Liver (tissue), 3 donors: ENCODE data around the gene OTUD3.

Source experiments
- HNF4A ChIP-seq, 2 donors: conservative IDR thresholded peaks; 2 replicates each; pipeline ENCODE4 v1.6.1; 2016; ENCODE audit warnings: antibody characterized with exemption in 2 of 2, mild to moderate bottlenecking in 2 of 2
- JUND ChIP-seq, 2 donors: IDR thresholded peaks; 2 replicates each; pipeline ENCODE4 v1.6.1; 2016; ENCODE audit warnings: antibody characterized with exemption in 2 of 2
- RAD21 ChIP-seq, 2 donors: IDR thresholded peaks; 2 replicates each; pipeline ENCODE4 v1.6.1; 2016; ENCODE audit warnings: antibody characterized with exemption in 2 of 2, mild to moderate bottlenecking in 2 of 2
- RXRA ChIP-seq, 2 donors: IDR thresholded peaks; 2 replicates each; pipeline ENCODE4 v1.6.1; 2017 to 2018; ENCODE audit warnings: antibody characterized with exemption in 2 of 2, mild to moderate bottlenecking in 1 of 2
- SP1 ChIP-seq: IDR thresholded peaks from 2 replicates; pipeline ENCODE4 v1.6.1; 2018; ENCODE audit warnings: antibody characterized with exemption, mild to moderate bottlenecking
- YY1 ChIP-seq: IDR thresholded peaks from 2 replicates; pipeline ENCODE4 v1.6.1; 2016; ENCODE audit warnings: antibody characterized with exemption, mild to moderate bottlenecking
- TF ChIP-seq, protein P1 (sequence below): fragments of 150-350 bp; IDR thresholded peaks from 2 replicates; pipeline ENCODE4 v1.5.1; 2017; ENCODE audit warnings: improper control_type of control experiment, low read depth, low read length; ENCODE audit not compliant: missing input control
- TF ChIP-seq, protein P2 (sequence below): IDR thresholded peaks from 2 replicates; pipeline ENCODE4 v1.6.1; 2016; ENCODE audit warnings: antibody characterized with exemption
- TF ChIP-seq, protein P3 (sequence below): IDR thresholded peaks from 2 replicates; pipeline ENCODE4 v1.6.1; 2016; ENCODE audit warnings: antibody characterized with exemption
- TF ChIP-seq, protein P4 (sequence below): IDR thresholded peaks from 2 replicates; pipeline ENCODE4 v1.6.1; 2016; ENCODE audit warnings: antibody characterized with exemption
- donor health status: healthy.
- donor health status: healthy.

DNA sequence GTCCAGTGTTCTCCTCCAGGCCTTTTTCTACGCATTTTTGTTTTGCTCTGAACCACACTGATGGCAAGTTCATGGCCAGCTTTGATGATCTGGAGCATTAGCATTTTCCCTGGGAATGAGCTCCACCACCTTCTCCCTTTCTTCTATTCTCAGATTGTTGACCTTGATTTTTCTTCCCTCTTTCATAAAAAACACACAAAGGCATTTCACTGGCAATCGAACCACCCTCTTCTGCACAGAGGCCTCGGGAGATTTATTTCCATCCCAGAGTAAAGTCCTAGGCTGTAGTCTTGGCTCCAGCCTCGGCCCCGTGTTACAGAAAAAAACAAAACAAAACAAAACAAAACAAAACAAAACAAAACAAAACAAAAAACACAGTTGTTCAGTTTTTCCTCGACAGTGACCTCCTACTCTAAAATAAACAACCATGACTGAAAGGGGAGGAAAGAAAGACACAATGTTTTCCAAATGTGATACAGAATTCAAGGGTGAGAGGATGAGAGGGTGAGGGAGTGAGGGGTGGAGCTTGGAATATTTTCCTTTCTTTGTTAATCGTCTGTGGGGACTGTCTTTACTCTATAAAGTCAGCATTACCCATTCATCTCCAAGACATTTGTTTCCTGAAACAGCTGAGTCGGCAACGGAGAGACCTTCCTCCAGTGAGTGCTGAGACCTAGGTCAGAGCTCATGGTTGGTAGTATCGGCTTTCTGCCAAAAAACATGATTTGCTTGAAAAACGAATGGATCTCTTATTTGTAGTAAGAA lies 37.3 kb upstream of the OTUD3 start:
- TF ChIP-seq SP1 (no peak), RAD21 (IDR thresholded peaks at IDR 0.05) (no peak), HNF4A (conservative IDR thresholded peaks at IDR 0.05) (no peak), JUND (IDR thresholded peaks at IDR 0.05) (no peak), RXRA (IDR thresholded peaks at IDR 0.05) (no peak), YY1 (no peak)
- TF ChIP-seq, protein P1, sequence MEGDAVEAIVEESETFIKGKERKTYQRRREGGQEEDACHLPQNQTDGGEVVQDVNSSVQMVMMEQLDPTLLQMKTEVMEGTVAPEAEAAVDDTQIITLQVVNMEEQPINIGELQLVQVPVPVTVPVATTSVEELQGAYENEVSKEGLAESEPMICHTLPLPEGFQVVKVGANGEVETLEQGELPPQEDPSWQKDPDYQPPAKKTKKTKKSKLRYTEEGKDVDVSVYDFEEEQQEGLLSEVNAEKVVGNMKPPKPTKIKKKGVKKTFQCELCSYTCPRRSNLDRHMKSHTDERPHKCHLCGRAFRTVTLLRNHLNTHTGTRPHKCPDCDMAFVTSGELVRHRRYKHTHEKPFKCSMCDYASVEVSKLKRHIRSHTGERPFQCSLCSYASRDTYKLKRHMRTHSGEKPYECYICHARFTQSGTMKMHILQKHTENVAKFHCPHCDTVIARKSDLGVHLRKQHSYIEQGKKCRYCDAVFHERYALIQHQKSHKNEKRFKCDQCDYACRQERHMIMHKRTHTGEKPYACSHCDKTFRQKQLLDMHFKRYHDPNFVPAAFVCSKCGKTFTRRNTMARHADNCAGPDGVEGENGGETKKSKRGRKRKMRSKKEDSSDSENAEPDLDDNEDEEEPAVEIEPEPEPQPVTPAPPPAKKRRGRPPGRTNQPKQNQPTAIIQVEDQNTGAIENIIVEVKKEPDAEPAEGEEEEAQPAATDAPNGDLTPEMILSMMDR, result no peak
- TF ChIP-seq, protein P2, sequence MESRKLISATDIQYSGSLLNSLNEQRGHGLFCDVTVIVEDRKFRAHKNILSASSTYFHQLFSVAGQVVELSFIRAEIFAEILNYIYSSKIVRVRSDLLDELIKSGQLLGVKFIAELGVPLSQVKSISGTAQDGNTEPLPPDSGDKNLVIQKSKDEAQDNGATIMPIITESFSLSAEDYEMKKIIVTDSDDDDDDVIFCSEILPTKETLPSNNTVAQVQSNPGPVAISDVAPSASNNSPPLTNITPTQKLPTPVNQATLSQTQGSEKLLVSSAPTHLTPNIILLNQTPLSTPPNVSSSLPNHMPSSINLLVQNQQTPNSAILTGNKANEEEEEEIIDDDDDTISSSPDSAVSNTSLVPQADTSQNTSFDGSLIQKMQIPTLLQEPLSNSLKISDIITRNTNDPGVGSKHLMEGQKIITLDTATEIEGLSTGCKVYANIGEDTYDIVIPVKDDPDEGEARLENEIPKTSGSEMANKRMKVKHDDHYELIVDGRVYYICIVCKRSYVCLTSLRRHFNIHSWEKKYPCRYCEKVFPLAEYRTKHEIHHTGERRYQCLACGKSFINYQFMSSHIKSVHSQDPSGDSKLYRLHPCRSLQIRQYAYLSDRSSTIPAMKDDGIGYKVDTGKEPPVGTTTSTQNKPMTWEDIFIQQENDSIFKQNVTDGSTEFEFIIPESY, result no peak
- TF ChIP-seq, protein P3, sequence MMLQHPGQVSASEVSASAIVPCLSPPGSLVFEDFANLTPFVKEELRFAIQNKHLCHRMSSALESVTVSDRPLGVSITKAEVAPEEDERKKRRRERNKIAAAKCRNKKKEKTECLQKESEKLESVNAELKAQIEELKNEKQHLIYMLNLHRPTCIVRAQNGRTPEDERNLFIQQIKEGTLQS, result no peak
- TF ChIP-seq, protein P4, sequence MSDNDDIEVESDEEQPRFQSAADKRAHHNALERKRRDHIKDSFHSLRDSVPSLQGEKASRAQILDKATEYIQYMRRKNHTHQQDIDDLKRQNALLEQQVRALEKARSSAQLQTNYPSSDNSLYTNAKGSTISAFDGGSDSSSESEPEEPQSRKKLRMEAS, result no peak
